ENCODE results near the gene EFNA5. TPM values are rescaled to one million over a fixed set of nuclear protein-coding genes. Genes with fewer than 3 reads are reported as not detected.

Gene EFNA5
- total RNA-seq, 2 donors from 2014 or later = 9.7 to 11.1 TPM

DNA sequence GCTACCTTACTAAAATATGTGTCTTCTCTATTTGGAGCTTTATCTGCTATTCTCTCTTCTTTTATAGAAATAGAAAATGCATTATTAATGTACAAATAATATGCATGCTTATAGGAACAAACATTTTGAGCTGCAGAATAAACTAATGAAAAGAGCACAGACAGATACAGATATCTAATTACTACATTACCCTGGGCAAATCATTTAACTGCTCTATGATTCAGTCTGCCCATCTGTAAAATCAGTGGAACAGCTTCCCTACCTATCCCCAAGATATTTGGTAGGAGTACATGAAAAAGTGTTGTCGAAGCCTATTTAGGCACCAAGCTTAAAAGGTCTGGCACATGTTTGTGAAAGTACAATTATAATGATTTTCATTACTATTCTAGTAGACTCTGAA lies 166.3 kb downstream of the EFNA5 start:
- intact Hi-C loops (cut with DNase I) = no loop called here

DNA sequence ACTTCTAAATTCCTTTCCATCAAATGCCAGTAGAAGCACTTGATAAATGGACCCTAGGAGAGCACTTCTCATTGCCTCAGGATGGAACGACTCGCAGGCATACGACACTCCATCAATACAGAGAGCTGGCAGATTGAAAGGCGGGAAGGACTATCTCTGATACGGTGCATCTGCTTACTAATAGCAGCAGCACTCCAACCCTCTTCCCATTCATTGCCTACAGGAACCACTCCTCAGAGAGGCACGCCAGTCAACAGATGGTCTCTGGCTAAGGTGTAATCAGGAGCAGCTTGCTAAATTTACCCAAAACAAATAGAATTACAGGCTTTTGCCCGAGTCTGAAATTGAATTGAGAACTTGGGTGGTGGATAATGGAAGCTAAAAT lies 168.1 kb downstream of the EFNA5 start:
- no peak for DNase-seq

More for the DNA sequence above, 166.3 kb downstream of the EFNA5 start:
- TF ChIP-seq, protein P1, sequence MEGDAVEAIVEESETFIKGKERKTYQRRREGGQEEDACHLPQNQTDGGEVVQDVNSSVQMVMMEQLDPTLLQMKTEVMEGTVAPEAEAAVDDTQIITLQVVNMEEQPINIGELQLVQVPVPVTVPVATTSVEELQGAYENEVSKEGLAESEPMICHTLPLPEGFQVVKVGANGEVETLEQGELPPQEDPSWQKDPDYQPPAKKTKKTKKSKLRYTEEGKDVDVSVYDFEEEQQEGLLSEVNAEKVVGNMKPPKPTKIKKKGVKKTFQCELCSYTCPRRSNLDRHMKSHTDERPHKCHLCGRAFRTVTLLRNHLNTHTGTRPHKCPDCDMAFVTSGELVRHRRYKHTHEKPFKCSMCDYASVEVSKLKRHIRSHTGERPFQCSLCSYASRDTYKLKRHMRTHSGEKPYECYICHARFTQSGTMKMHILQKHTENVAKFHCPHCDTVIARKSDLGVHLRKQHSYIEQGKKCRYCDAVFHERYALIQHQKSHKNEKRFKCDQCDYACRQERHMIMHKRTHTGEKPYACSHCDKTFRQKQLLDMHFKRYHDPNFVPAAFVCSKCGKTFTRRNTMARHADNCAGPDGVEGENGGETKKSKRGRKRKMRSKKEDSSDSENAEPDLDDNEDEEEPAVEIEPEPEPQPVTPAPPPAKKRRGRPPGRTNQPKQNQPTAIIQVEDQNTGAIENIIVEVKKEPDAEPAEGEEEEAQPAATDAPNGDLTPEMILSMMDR (IDR thresholded peaks at IDR 0.05) = no peak
- H3K27ac ChIP-seq = no peak overlapping the region
- no peaks in the 10 kb centered on the region for H3K4me1 ChIP-seq
- no peak overlapping the region for H3K4me3 ChIP-seq
- no peaks in the 10 kb centered on the region for H3K27me3 ChIP-seq
- no peak overlapping the region for H3K9ac ChIP-seq (ENCODE audit: low read depth in 2 of 2, low read length in 2 of 2)
- DNase-seq = no peak
- H3K9me3 ChIP-seq = no peaks in the 10 kb centered on the region
- H3K36me3 ChIP-seq = no peaks in the 10 kb centered on the region

DNA sequence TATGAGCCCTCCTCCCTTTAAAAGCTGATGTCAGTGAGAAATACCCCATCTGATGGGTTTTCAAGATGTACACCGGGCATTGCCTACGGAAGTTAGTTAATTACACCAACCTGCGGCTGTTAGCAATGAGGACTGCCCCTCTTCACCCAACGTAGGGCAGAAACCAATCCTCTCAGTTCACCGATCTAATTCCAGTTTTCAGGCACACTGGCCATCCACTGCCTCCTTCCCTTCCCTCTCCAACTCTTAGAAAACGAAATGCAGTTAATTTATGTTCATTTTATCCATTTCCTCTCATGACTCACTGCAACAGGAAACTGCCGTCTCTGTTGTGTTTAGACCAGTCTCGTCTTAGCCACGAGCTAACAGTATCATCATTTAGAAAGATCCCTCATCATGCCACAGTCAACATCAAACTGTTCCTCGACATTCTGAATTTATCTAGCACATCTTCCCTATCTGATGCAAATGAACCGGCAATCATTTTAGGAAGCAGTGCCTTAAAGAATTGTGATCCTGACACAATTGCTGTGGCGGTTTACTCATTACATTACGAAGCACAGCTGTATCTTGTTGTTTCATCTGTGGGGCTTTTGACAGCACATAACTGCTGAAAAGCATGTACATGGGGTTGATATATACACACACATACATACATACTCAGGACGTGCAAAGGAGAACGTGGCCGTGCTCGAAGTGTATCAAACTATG lies 168.6 kb downstream of the EFNA5 start:
- H3K4me1 ChIP-seq = no peaks in the 10 kb centered on the region
- H3K4me3 ChIP-seq = no peak overlapping the region
- no peaks in the 10 kb centered on the region for H3K36me3 ChIP-seq
- H3K27ac ChIP-seq = no peak overlapping the region
- DNase-seq = no peak
- H3K27me3 ChIP-seq = no peaks in the 10 kb centered on the region
- no peaks in the 10 kb centered on the region for H3K9me3 ChIP-seq
- H3K9ac ChIP-seq (ENCODE audit: low read depth in 2 of 2, low read length in 2 of 2) = no peak overlapping the region
- TF ChIP-seq, protein P1 (IDR thresholded peaks at IDR 0.05) = no peak
- intact Hi-C loops (cut with DNase I) = no loop called here

More for the DNA sequence above, 168.1 kb downstream of the EFNA5 start:
- Histone ChIP-seq H3K27ac (no peak overlapping the region), H3K4me1 (no peaks in the 10 kb centered on the region), H3K36me3 (no peaks in the 10 kb centered on the region), H3K27me3 (no peaks in the 10 kb centered on the region), H3K9me3 (no peaks in the 10 kb centered on the region), H3K9ac (ENCODE audit: low read depth in 2 of 2, low read length in 2 of 2) (no peak overlapping the region), H3K4me3 (no peak overlapping the region)
- TF ChIP-seq, protein P1 (IDR thresholded peaks at IDR 0.05) = no peak
- intact Hi-C loops (cut with DNase I) = no loop called here

DNA sequence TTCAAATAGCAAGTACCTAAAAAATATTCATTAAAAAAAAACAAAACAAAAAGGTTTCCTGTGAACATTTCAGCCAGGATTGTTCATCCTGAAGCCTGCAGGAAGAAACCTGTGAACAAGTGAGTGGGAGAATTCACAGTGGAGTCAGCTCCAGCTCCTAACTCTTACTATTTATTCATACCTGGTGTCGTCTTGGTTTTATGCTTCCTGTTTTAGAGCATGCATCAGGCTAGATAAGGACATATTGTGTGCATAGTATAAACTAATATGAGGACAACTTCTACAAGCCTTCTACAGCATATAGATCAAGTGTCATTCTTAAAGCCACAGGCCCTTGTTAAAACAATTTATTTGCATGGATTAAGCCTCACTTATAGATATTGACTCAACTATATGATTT lies 169.9 kb downstream of the EFNA5 start:
- Histone ChIP-seq H3K9me3 (no peaks in the 10 kb centered on the region), H3K27ac (no peak overlapping the region), H3K36me3 (no peaks in the 10 kb centered on the region), H3K27me3 (no peaks in the 10 kb centered on the region), H3K4me3 (no peak overlapping the region), H3K9ac (ENCODE audit: low read depth in 2 of 2, low read length in 2 of 2) (no peak overlapping the region), H3K4me1 (no peaks in the 10 kb centered on the region)
- intact Hi-C loops (cut with DNase I) = no loop called here
- TF ChIP-seq, protein P1 (IDR thresholded peaks at IDR 0.05) = no peak
- DNase-seq = no peak

DNA sequence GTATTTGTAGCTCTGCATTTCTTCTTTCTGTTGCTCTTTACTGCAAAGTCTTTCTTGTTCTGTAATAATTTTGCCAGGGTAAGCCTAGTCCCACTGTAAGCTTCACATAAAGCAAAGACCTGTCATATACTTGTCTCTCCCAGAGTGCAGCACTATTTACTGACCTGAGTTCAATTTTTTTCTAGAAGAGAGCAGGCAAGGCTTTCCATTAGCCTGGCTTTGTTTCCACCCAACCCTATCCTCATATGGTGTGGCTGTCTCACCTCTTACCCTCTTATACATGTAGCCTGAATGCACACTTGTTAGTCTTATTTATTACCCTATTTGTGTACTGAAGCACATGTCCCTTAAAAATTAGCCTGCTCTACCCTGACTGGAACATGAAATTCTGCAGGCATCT lies 170.4 kb downstream of the EFNA5 start:
- TF ChIP-seq, protein P1 (IDR thresholded peaks at IDR 0.05) = no peak
- Histone ChIP-seq H3K9me3 (no peaks in the 10 kb centered on the region), H3K36me3 (no peaks in the 10 kb centered on the region), H3K27me3 (no peaks in the 10 kb centered on the region), H3K4me3 (no peak overlapping the region), H3K9ac (ENCODE audit: low read depth in 2 of 2, low read length in 2 of 2) (no peak overlapping the region), H3K27ac (no peak overlapping the region), H3K4me1 (no peaks in the 10 kb centered on the region)
- DNase-seq = no peak
- intact Hi-C loops (cut with DNase I) = no loop called here

Data from colonic mucosa (tissue), 4 donors.